H1 (cell line): ENCODE data around the gene ACSF3. TPM values are rescaled to one million over a fixed set of nuclear protein-coding genes. Genes with fewer than 3 reads are reported as not detected.

ENCODE experiments used
- SIRT6 ChIP-seq: IDR thresholded peaks from one replicate; pipeline ENCODE4 v1.7.1; 2012; ENCODE audit warnings: low read length, inconsistent platforms
- TBP ChIP-seq: IDR thresholded peaks from 2 replicates; pipeline ENCODE4 v1.6.1; 2011; ENCODE audit warnings: low read depth, low read length, improper control_type of control experiment
- polyA plus RNA-seq, 7 experiments: library from polyadenylated mRNA; depleted of rRNA in 3 of 7; stranded (reverse) in 5 of 7; unstranded in 2 of 7; fragments of >200 nt in 5 of 7; fragments of 200-250 nt in 2 of 7; gene quantifications; 1 replicate in 5 of 7; 2 replicates in 1 of 7; 4 replicates in 1 of 7; pipeline versions ENCODE4 v1.2.1 to v1.2.3, GENCODE V29; 2011 to 2013; ENCODE audit warnings: missing spikeins in 2 of 7, mixed read lengths in 2 of 7
- total RNA-seq: library from RNA; stranded (reverse); fragmentation: NEBNext Ultra II Directional; extraction: Animal tissue kit (Norgen Biotek cat#: 25700); gene quantifications from 2 replicates; pipeline ENCODE4 v1.2.1, GENCODE V29; 2021

ACSF3 gene
- total and polyA plus RNA-seq, 2 of the 8 experiments (the other 6 are each of a cell fraction or from before 2014, with no cell fraction given) = 15.6 to 22.9 TPM

- TF ChIP-seq SIRT6 (no peak), TBP (no peak)
These were observed 99.4 kb downstream of the ACSF3 start (continued) for GRCh38 chr16:89192956-89193575.
